Femur (tissue), 1 donor: ENCODE measurements around the gene ANKRD22.

Source experiments
- DNase-seq: peaks from one replicate; pipeline ENCODE4 v3.0.0-alpha.2; 2017

ANKRD22 gene

GRCh38 chr10:88794731-88795130 is 56.9 kb downstream of the ANKRD22 start:
- DNase-seq: no peak

- no peak for DNase-seq
Measured at GRCh38 chr10:88793712-88794299, 57.8 kb downstream of the ANKRD22 start.

GRCh38 chr10:88792661-88793060 is 59.0 kb downstream of the ANKRD22 start:
- DNase-seq: peak; percentile 36

- DNase-seq: no peak
Measured at GRCh38 chr10:88791924-88792323, 59.7 kb downstream of the ANKRD22 start.

- no peak for DNase-seq
Measured at GRCh38 chr10:88788924-88789323, 62.7 kb downstream of the ANKRD22 start.

- no peak for DNase-seq
Measured at GRCh38 chr10:88787463-88787862, 64.2 kb downstream of the ANKRD22 start.

GRCh38 chr10:88786032-88786770 is 65.4 kb downstream of the ANKRD22 start:
- no peak for DNase-seq

- DNase-seq: no peak
Measured at GRCh38 chr10:88783724-88784123, 67.9 kb downstream of the ANKRD22 start.

GRCh38 chr10:88782222-88782621 is 69.4 kb downstream of the ANKRD22 start:
- no peak for DNase-seq

- DNase-seq: no peak
Measured at GRCh38 chr10:88781206-88781605, 70.4 kb downstream of the ANKRD22 start.
